HUES64 (cell line): Measurements from ENCODE around the gene SAMD8.
A peak's percentile ranks its signal among the peaks of the same experiment; 100 is the strongest.
"Not testable (repeated sequence)": the region's sequence is repeated elsewhere in the genome, so short reads cannot be mapped to it uniquely, and the experiment has no call there.

Source experiments
- H3K27ac ChIP-seq: 2 replicates; pipeline ENCODE4 v1.7.0; 2013; ENCODE audit warnings: low read depth, low read length, inconsistent platforms
- H3K27me3 ChIP-seq: 2 replicates; pipeline ENCODE4 v1.6.1; 2013; ENCODE audit warnings: mild to moderate bottlenecking, low read length; ENCODE audit not compliant: insufficient read depth
- H3K36me3 ChIP-seq: 2 replicates; pipeline ENCODE4 v1.6.1; 2013; ENCODE audit warnings: mild to moderate bottlenecking, low read length; ENCODE audit not compliant: insufficient read depth
- H3K4me1 ChIP-seq: 2 replicates; pipeline ENCODE4 v1.6.1; 2013; ENCODE audit warnings: mild to moderate bottlenecking, low read length, moderate library complexity; ENCODE audit not compliant: insufficient read depth
- H3K4me3 ChIP-seq: 2 replicates; pipeline ENCODE4 v1.5.1; 2013; ENCODE audit warnings: mild to moderate bottlenecking, low read length, moderate library complexity
- H3K9ac ChIP-seq: 2 replicates; pipeline ENCODE4 v1.6.1; 2013; ENCODE audit warnings: mild to moderate bottlenecking, low read depth, low read length
- H3K9me3 ChIP-seq: 2 replicates; pipeline ENCODE4 v1.6.1; 2013; ENCODE audit warnings: low read depth, low read length; ENCODE audit not compliant: insufficient read depth
- WGBS: fragments of 150-250, 120-280 bp; methylation state at CpG from one replicate; pipeline ENCODE4 v1.1.7; 2013; ENCODE audit warnings: missing lambda C conversion rate; 5-methylcytosine and 5-hydroxymethylcytosine counted together

The SAMD8 gene

DNA sequence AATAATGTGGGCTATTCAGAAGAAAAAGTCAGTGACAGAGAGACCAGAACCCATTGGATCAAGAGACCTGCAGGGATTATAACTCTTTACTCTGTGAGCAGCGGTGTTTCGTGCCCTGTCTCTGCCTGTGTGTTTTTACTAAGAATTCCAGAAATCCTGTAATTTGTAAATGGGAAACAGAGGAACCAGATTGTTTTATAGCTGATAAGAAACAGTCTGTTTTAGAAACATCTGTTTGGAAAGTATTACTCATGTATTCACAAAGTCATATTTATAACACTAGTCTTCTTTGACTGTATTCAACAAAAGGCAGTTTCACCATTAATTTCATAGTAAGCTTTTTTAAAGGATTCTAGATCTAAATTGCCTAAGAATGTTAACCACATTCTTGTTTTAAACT is 69.1 kb downstream of the SAMD8 start:
- WGBS: 96% methylated on average over 2 of the region's 2 CpGs
- no peaks in the 10 kb centered on the region for H3K4me1 ChIP-seq

DNA sequence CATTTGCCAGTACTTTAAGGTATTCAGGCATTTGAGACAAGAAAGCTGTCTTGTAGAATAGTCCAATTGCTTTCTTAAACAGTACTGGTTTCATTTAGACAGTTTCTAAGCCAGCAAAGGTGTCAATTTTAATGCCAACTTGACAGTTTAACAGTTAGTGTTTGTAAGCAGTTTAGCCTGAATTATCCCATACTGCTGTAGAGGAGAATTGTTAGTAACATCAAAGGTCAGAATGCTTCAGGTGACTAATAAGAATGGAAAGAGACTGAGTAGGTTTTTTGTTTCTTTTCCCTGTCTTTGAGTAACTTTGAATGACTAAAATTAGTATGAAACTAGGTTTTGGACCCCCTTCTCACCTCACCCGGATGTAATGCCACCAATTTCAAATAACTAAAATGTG is 69.6 kb downstream of the SAMD8 start:
- peaks cover 14% of the 10 kb centered on the region for H3K36me3 ChIP-seq
- no peaks in the 10 kb centered on the region for H3K9me3 ChIP-seq
- no peak overlapping the region for H3K27ac ChIP-seq
- H3K27me3 ChIP-seq: no peaks in the 10 kb centered on the region
- 92% methylated on average over 1 of the region's 1 CpG for WGBS
- H3K4me3 ChIP-seq: no peak overlapping the region
- no peak overlapping the region for H3K9ac ChIP-seq
- no peaks in the 10 kb centered on the region for H3K4me1 ChIP-seq

More for the DNA sequence above, 69.1 kb downstream of the SAMD8 start:
- Histone ChIP-seq H3K4me3 (no peak overlapping the region), H3K36me3 (peaks cover 18% of the 10 kb centered on the region), H3K27me3 (no peaks in the 10 kb centered on the region), H3K9ac (no peak overlapping the region), H3K9me3 (no peaks in the 10 kb centered on the region), H3K27ac (no peak overlapping the region)

DNA sequence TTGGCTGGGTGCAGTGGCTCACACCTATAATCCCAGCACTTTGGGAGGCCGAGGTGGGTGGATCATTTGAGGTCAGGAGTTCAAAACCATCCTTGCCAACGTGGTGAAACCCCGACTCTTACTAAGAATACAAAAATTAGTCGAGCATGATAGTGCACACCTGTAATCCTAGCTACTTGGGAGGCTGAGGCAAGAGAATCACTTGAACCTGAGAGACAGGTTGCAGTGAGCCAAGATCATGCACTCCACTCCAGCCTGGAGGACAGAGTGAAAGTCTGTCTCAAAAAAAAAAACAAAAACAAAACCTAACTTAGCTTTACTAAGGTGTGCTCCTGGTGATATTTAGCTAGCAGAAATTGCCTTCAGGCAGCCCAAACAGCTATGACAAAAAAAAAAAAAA is 74.9 kb downstream of the SAMD8 start:
- no peak overlapping the region for H3K4me3 ChIP-seq
- H3K27me3 ChIP-seq: no peaks in the 10 kb centered on the region
- H3K27ac ChIP-seq: no peak overlapping the region
- 0 out of 2 replicates have a peak, but pooled peaks cover 7% of the 10 kb centered on the region for H3K4me1 ChIP-seq
- no peaks in the 10 kb centered on the region for H3K36me3 ChIP-seq
- no peaks in the 10 kb centered on the region for H3K9me3 ChIP-seq
- WGBS: 93% methylated on average over 4 of the region's 4 CpGs
- H3K9ac ChIP-seq: no peak overlapping the region

DNA sequence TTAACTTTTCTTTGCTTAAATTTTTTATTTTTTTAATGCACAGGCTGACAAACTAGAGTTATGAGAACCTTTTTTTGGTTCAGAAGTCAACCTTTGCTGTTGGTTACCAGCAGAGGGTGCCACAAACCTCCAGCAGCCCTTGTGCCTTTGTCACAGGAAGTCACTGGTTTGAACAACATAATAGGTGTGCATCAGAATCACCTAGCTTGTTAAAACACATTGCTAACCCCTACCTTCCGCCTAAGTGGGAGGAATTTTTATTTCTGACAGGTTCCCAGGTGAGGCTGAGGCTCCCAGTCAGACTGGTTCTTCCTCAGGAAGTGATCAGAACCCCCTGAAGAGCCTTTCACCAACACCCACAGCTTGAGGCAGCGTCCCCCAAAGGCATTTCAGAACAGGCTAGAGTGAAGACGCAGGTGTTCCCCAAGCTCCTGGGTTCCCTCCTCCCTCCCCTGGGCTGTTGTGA is 76.5 kb downstream of the SAMD8 start:
- Histone ChIP-seq H3K36me3 (no peaks in the 10 kb centered on the region), H3K27me3 (no peaks in the 10 kb centered on the region), H3K4me3 (no peak overlapping the region), H3K9ac (no peak overlapping the region), H3K4me1 (peaks cover 11% of the 10 kb centered on the region; the same call in 1 of the 2 replicates), H3K27ac (peak overlapping the region; percentile 38; the same call in 1 of the 2 replicates), H3K9me3 (no peaks in the 10 kb centered on the region)
- WGBS: 92% methylated on average over 2 of the region's 3 CpGs

DNA sequence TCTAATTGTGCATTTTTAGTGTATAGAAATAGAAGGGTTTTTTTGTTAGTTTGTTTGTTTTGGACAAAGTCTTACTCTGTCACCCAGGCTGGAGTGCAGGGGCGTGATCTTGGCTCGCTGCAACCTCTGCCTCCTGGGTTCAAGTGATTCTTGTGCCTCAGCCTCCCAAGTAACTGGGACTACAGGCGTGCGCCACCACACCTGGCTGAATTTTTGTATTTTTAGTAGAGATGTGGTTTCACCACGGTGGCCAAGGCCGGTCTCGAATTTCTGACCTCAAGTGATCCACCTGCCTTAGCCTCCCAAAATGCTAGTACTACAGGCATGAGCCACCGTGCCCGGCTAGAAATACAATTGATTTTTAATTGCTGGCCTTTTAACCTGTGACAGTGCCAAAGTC is 77.1 kb downstream of the SAMD8 start:
- H3K9ac ChIP-seq, H3K9me3 ChIP-seq, H3K27ac ChIP-seq, H3K36me3 ChIP-seq, H3K27me3 ChIP-seq, H3K4me3 ChIP-seq: not testable (repeated sequence)
- peaks cover 11% of the 10 kb centered on the region; the same call in 1 of the 2 replicates for H3K4me1 ChIP-seq
- WGBS: 99% methylated on average over 9 of the region's 9 CpGs

DNA sequence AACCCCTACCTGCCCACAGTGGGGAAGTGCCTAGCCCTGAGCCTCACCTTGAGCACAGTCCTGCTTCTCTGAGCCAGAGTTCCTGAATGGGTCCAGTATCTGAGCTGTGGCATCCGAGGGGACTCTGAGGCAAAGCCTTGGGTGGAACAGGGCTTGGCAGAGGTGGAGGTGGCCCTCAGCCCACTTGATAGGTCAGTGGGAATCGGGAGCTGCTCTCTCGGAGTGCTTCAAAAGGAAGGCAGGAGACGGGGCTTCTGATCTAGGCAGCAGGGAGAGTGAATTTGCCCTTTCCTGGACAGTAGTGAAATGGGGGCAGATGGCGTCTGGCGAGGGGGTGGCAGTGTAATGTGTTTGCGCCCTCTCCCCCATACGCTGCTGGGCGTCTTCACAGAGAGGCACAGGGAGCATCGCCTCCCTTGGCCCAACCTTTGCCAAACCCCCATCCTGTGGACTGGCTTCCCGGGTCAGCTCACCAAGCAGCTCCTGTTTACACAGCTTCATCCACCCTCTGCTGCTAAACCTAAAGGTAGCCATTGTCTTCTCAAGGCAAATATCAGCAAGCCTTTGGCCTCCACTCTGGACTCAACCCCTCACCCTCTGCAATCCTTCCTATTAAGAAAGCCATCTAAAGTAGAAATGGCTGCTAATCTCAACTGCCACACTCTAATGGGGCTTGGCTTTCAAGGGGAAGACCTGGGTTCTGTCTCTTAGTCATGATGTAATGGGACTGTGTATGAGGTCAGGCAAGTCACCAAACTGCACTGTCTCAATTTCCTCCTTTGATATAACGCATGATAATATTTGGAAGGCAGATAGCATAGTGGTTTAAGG is 78.0 kb downstream of the SAMD8 start:
- H3K9me3 ChIP-seq: no peaks in the 10 kb centered on the region
- H3K27ac ChIP-seq: no peak overlapping the region
- H3K27me3 ChIP-seq: no peaks in the 10 kb centered on the region
- H3K4me3 ChIP-seq: no peak overlapping the region
- peaks cover 11% of the 10 kb centered on the region; the same call in 1 of the 2 replicates for H3K4me1 ChIP-seq
- H3K9ac ChIP-seq: no peak overlapping the region
- H3K36me3 ChIP-seq: no peaks in the 10 kb centered on the region
- 93% methylated on average over 12 of the region's 12 CpGs for WGBS

DNA sequence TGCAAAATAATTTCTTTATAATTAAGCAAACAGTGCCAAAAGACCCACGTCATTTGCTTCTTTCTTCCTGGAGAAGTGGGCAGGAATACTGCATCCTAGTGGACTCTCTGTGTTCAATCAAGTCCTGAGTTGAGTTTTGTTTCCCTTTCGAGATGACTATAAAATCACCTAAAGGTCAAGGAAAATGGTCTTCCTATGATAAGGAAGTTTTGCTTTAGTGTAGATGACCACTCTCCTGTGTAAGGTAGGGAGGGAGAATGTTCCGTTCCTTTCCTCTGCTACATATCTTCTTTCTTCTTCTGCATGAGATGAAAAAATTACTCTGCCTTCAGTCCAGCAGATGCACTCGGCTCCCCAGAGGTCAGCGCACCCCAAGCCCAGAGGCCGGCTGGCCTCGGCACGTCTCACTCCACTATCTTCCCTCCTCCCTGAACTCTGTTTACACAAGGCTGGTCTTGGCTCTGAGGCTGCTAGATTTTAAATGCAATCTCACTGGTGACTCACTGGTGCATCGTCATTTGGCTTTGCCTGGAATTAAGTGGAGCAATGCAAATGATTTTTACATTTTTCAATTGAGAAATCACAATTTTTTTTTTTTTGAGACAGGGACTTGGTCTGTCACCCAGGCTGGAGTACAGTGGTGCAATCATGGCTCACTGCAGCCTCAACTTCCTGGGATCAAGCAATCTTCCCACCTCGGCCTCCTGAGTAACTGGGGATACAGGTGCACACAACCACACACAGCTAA is 80.5 kb downstream of the SAMD8 start:
- Histone ChIP-seq H3K4me1 (peaks cover 11% of the 10 kb centered on the region; the same call in 1 of the 2 replicates), H3K27me3 (no peaks in the 10 kb centered on the region), H3K9ac (no peak overlapping the region), H3K4me3 (no peak overlapping the region), H3K27ac (no peak overlapping the region), H3K9me3 (no peaks in the 10 kb centered on the region), H3K36me3 (no peaks in the 10 kb centered on the region)
- WGBS: 90% methylated on average over 10 of the region's 10 CpGs

DNA sequence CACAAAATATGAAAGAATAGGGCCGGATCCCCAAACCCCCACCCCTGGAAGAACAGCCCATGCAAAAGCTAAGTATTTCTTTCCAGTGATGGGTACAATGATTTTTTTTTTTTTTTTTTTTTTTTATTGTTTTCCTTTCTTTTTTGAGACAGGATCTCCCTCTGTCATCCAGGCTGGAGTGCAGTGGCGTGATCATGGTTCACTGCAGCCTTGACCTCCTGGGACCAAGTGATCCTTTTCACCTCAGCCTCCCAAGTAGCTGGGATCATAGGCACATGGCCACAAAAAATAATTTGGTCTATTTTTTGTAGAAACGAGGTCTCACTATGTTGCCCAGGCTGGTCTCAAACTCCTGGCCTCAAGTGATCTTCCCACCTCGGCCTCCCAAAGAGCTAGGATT is 83.2 kb downstream of the SAMD8 start:
- H3K4me3 ChIP-seq, H3K9ac ChIP-seq, H3K4me1 ChIP-seq, H3K36me3 ChIP-seq, H3K27me3 ChIP-seq, H3K27ac ChIP-seq, H3K9me3 ChIP-seq: not testable (repeated sequence)
- 96% methylated on average over 3 of the region's 4 CpGs for WGBS

DNA sequence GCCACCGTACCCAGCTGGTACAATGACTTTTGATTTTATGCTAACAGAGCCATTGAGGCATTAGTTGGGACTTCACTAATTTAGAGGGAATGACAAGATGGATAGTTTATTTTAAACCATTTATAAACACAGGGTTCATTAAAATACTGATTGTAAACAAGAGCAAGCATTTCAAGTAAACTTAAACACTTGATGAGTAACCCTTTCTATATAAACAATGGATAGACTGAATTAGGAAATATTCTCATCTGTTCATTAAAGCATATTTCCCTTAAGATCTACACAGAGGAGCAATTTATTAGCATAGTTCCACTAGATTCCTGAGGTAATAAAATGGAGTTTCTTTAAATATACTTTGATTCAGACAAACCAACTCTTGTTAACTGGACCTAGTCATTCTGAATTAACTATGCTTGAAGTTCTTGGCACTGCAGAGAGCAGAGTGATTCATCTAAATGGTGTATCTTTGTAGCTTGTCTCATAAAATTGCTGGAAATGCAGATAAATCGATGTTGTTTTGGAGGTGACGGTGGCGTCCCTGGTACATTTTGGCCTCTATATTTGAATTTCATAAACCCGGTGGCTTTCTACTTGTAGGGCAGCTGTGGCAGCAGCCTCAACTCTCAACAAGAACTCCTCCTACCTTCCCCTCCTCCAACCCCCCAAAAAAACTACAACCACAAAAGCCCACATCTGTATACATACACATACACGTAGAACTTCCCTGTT is 83.7 kb downstream of the SAMD8 start:
- 97% methylated on average over 6 of the region's 6 CpGs for WGBS
- H3K4me1 ChIP-seq: peaks cover 4% of the 10 kb centered on the region; the same call in 1 of the 2 replicates
- H3K27ac ChIP-seq: no peak overlapping the region
- H3K36me3 ChIP-seq: no peaks in the 10 kb centered on the region
- H3K4me3 ChIP-seq: no peak overlapping the region
- no peak overlapping the region for H3K9ac ChIP-seq
- H3K27me3 ChIP-seq: no peaks in the 10 kb centered on the region
- no peaks in the 10 kb centered on the region for H3K9me3 ChIP-seq

DNA sequence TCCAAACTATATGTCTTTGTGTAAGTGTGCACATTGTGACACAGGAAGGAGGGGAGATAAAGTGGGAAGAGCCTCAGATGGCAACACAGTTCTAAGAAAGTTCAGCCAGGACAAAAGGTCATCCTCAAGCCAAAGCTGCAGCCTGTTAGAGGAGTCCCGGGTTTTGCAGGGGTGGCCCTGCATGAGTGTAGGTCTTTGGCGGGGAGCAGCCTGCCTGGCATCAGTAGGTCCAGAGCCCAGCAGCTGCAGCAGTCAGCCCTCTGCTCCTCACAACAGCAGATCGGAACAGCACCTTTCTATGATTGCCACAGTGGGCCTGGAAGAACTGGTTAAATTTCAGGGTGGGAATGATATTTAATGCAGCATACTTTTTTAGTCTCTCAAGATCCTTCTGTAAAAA is 85.6 kb downstream of the SAMD8 start:
- Histone ChIP-seq H3K4me3 (no peak overlapping the region), H3K36me3 (no peaks in the 10 kb centered on the region), H3K27ac (no peak overlapping the region), H3K4me1 (no peaks in the 10 kb centered on the region), H3K9me3 (no peaks in the 10 kb centered on the region), H3K9ac (no peak overlapping the region), H3K27me3 (no peaks in the 10 kb centered on the region)
- 92% methylated on average over 3 of the region's 3 CpGs for WGBS

DNA sequence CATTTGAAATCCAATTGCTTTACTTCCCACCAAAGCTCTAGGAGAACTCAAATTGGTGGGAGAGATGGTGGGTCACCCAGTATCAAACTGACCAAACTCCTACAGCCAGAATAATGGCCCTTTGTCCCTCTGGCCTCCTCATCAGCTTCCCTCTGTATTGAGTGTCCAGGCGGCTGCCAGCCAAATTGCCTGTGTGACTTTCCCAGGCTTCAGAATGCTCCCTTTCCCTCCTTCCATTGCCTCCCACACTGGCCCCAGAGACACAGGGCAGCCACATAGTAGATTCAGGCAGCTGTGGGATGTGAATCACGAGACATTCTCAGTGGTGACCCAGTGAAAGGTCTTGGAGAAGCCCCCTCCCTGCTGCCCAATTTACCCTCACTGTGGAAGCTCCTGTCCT is 86.5 kb downstream of the SAMD8 start:
- no peaks in the 10 kb centered on the region for H3K36me3 ChIP-seq
- no peak overlapping the region for H3K27ac ChIP-seq
- WGBS: 93% methylated on average over 2 of the region's 2 CpGs

More for the DNA sequence above, 86.5 kb downstream of the SAMD8 start:
- Histone ChIP-seq H3K4me3 (no peak overlapping the region), H3K9me3 (no peaks in the 10 kb centered on the region), H3K27me3 (no peaks in the 10 kb centered on the region), H3K4me1 (no peaks in the 10 kb centered on the region), H3K9ac (no peak overlapping the region)
